GM18951 (cell line): ENCODE measurements around the gene AGK.
"Not testable (repeated sequence)": the region's sequence is repeated elsewhere in the genome, so short reads cannot be mapped to it uniquely, and the experiment has no call there.

Experiments
- POLR2A ChIP-seq: IDR thresholded peaks from 4 replicates; pipeline ENCODE4 v1.6.1; 2011; ENCODE audit warnings: mild to moderate bottlenecking; ENCODE audit not compliant: insufficient read length, insufficient read depth; ENCODE audit errors: extremely low read depth
- in situ Hi-C: fragments of 300-500 bp; cut with MboI; formaldehyde crosslinking; loops from one replicate; pipeline ENCODE4 v1.12.0; 2022; ENCODE audit warnings: low sequenced_read_pairs, mixed read lengths, inconsistent platforms; ENCODE audit not compliant: unreplicated experiment

The AGK gene

GRCh38 chr7:141612861-141613260, 61.7 kb downstream of the AGK start:
- TF ChIP-seq POLR2A = no peak
- in situ Hi-C loops = no loop called here

GRCh38 chr7:141617280-141617679, 66.1 kb downstream of the AGK start:
- no peak for TF ChIP-seq POLR2A
- in situ Hi-C loops = no loop called here

GRCh38 chr7:141619745-141620144, 68.5 kb downstream of the AGK start:
- in situ Hi-C loops = no loop called here
- TF ChIP-seq POLR2A = no peak

- in situ Hi-C loops = no loop called here
- TF ChIP-seq POLR2A = no peak
These were observed 73.6 kb downstream of the AGK start for GRCh38 chr7:141624763-141625162.

- in situ Hi-C loops = no loop called here
- TF ChIP-seq POLR2A = no peak
These were observed 79.4 kb downstream of the AGK start for GRCh38 chr7:141630621-141631020.

- TF ChIP-seq POLR2A = no peak
- in situ Hi-C loops = no loop called here
These were observed 80.3 kb downstream of the AGK start for GRCh38 chr7:141631525-141631924.

- no peak for TF ChIP-seq POLR2A
- in situ Hi-C loops = no loop called here
These were observed 82.9 kb downstream of the AGK start for GRCh38 chr7:141634065-141634464.

- in situ Hi-C loops = no loop called here
These were observed 84.8 kb downstream of the AGK start for GRCh38 chr7:141636053-141636452.

GRCh38 chr7:141640239-141640840, 89.1 kb downstream of the AGK start:
- in situ Hi-C loops = no loop called here
- TF ChIP-seq POLR2A = no peak

More at GRCh38 chr7:141636053-141636452, 84.8 kb downstream of the AGK start:
- no peak for TF ChIP-seq POLR2A

GRCh38 chr7:141641876-141642275, 90.7 kb downstream of the AGK start:
- TF ChIP-seq POLR2A = no peak
- in situ Hi-C loops = no loop called here

- in situ Hi-C loops = no loop called here
- no peak for TF ChIP-seq POLR2A
These were observed 94.0 kb downstream of the AGK start for GRCh38 chr7:141645188-141645587.

- TF ChIP-seq POLR2A = no peak
- in situ Hi-C loops = no loop called here
These were observed 95.7 kb downstream of the AGK start for GRCh38 chr7:141646826-141647480.

- in situ Hi-C loops = not testable (repeated sequence)
These were observed 96.5 kb downstream of the AGK start for GRCh38 chr7:141647701-141648100.

- no peak for TF ChIP-seq POLR2A
- in situ Hi-C loops = no loop called here
These were observed 97.3 kb downstream of the AGK start for GRCh38 chr7:141648276-141649114.
